Cardiac fibroblast (primary cell): ENCODE measurements around the gene SCMH1.

Source experiments
- DNase-seq, 2 donors: peaks; one replicate each; pipeline versions ENCODE4 v3.0.0 to v3.0.0-alpha.2; 2010; ENCODE audit warnings: low read depth in 2 of 2
- H3K4me3 ChIP-seq, 2 donors: replicated peaks in 1 of 2; 1 replicate in 1 of 2; 2 replicates in 1 of 2; pipeline ENCODE4 v1.5.1; 2011; ENCODE audit warnings: low read depth in 2 of 2, low read length in 2 of 2, mild to moderate bottlenecking in 2 of 2, moderate library complexity in 1 of 2
- TF ChIP-seq, protein P1 (sequence below): IDR thresholded peaks from one replicate; pipeline ENCODE4 v1.5.1; 2011; ENCODE audit warnings: low read depth, mild to moderate bottlenecking, low read length, inconsistent platforms

The SCMH1 gene

DNA sequence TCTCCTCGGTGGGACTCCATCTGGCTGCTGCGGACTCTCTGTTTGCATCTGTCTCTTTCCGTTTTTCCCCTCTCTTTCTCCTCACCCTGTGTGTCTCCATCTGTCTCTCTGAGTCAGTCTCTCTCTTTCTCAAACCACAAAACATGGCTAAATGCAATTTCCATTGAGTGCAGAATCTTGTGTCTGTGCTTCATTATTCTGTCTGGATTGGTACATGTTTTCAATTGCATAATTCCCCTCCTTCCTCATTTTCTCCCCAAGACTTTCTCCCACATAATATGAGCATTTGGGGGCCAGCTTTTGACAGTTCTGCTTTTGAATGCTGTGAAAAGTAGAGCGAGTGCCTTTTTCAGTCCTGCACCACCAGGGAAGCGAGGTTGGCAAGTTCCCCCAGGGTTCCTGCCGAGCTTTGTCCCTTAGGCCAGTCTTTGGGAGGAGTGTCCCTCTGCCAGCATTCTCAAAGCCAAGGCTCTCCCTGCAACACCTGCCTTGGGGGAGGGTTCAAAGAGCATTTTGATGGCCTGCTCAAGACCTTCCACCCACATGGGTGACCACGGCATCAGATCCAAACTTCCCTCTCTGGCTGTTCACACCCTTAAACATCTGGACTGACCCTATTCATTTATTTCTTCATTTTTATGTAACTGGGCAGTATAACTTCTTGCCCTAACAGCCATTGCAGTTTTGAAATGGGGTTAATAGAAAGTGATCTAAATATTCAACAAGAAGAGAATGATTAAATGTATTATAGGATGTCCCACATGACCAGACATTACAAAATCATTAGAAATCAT, 32.8 kb upstream of the SCMH1 start:
- TF ChIP-seq, protein P1, sequence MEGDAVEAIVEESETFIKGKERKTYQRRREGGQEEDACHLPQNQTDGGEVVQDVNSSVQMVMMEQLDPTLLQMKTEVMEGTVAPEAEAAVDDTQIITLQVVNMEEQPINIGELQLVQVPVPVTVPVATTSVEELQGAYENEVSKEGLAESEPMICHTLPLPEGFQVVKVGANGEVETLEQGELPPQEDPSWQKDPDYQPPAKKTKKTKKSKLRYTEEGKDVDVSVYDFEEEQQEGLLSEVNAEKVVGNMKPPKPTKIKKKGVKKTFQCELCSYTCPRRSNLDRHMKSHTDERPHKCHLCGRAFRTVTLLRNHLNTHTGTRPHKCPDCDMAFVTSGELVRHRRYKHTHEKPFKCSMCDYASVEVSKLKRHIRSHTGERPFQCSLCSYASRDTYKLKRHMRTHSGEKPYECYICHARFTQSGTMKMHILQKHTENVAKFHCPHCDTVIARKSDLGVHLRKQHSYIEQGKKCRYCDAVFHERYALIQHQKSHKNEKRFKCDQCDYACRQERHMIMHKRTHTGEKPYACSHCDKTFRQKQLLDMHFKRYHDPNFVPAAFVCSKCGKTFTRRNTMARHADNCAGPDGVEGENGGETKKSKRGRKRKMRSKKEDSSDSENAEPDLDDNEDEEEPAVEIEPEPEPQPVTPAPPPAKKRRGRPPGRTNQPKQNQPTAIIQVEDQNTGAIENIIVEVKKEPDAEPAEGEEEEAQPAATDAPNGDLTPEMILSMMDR, result no peak
- no peak for DNase-seq
- H3K4me3 ChIP-seq, result no peak overlapping the region

DNA sequence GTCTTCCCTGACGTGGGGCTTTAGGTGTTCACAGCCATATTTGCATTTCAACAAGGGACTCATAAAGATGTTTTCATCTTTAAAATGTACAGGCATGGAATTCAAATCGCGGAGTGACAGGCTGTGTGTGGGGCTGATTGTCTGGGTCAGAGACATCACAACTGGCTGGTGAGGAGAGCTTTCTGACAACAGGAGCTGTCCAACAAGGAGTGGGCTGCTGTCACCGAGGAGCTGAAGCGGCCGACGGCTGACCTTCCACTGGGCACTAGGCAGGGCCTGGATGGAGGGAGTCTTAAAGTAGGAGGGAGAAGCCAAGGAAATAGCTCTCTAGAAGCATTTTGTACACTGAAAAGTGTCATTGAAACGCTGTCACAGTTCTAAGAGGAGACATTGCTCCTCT, 30.5 kb upstream of the SCMH1 start:
- TF ChIP-seq, protein P1, result no peak
- no peak overlapping the region for H3K4me3 ChIP-seq
- no peak for DNase-seq

DNA sequence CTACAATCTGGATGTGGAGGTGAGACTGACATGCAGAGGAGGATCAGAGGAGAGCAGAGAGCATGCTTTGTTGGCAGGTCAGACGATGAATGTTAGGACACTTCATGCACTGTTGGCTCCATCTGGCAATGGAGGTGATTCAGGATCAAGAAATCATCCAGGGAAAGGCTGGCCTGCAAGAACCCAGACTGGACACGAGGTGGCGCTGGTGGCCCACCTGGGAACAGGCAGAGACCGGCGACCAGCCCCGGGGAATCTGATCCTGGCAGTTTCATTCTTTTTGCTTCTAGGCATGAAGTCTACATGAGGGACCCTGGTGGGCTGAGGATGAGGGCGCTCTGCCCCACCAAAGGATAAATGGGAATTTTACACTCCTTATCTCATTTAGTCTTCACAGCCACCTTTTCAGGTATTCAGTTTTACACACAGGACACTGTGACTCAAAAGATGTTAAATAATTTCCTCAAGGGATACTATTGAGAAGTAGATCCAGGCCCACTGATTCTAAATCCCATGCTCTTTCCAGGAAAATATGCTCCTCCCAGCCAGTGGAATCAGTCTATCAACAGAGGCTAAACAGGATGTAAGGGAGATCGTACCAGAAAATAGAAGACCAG, 26.2 kb upstream of the SCMH1 start:
- DNase-seq, result peak; percentile 82
- TF ChIP-seq, protein P1, result peak; percentile 97
- H3K4me3 ChIP-seq, result no peak overlapping the region

DNA sequence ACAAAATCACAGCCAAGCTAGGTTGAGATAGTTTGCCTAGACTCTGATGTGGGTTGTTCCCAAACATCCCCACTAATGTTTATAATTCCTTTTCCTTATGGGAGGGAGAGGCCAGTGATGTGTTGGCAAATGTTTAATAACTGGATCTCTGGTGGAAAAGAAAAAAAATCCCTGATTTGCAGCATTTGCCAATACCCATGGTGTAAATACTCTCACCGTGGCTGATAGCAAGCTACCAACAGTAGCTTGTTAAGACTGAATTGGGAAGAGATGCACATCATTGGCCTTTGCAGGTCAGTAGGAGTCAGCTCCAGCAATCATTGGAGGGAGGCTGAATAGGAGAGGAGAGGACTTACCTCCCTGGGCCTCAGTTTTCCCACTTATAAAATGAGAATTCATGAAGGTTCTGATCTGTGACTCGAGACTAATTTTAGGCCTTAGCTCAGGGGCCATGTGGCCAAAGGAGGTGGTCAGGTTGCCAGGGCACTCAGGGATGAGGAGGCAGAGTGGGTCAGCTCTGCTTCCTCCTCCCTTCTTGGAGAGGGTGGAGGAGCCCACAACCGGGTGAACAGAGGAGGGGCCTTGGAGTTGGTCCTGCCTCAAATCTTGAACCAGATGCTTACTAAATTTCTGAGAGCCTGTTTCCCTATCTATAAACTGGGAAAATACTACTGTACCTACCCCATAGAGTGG, 20.0 kb upstream of the SCMH1 start:
- H3K4me3 ChIP-seq, result no peak overlapping the region

DNA sequence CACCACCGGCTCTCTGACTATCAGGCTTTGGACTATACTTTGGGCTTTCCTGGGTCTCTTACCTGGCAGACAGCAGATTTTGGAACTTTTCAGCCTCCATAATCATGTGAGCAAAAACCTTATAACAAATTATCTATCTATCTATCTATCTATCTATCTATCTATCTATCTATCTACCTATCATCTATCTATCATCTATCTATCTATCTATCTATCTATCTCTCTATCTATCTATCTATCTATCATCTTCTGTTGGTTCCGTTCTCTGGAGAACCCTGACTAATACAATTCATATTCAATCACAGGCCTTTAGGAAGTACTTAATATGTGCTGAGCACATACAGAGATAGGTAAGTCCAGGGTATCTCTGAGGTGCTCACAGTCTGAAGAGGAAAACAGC, 18.7 kb upstream of the SCMH1 start:
- TF ChIP-seq, protein P1, result no peak
- H3K4me3 ChIP-seq, result no peak overlapping the region
- no peak for DNase-seq

More for the DNA sequence above, 20.0 kb upstream of the SCMH1 start:
- DNase-seq, result no peak
- TF ChIP-seq, protein P1, result no peak

DNA sequence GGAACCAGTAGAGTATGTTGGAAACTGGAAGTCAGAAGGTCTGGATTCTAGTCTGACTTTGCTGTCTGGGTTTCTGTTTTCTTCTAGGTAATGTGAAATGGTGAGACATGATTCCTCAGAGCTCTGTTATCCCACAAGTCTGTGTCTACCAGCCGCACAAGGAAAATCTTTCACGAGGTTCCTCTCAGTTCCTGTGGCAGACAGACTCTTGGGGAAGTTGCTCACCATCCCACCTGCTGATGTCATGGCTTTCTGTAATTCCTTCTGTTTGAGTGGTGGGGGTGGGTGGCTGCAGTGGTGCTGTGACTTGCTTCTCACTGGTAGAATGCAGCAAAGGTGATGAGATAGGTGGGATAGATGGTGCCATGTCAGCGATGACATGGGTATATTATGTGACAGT, 17.1 kb upstream of the SCMH1 start:
- DNase-seq, result no peak
- H3K4me3 ChIP-seq, result no peak overlapping the region
- TF ChIP-seq, protein P1, result no peak
